ENCODE measurements around the gene INSM1.

INSM1 gene

DNA sequence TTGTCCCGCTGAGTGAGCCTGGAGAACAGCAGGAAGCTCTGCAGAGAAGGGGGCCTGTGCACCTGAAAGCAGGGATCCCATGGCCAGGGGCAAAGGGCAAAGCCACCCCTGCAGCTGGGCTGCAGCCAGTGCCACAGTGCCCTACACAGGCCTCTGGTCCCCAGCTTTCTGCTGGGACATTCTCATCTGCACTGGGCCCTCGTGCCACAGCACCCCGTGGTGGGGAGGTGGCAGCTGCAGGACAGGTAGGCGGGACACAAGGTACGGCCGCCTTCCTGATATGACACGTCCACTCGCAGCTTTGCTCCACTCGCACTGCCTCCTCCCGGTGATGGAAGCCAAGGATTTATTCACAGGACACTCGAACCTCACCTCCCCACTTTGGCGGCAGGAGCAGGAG lies 27.2 kb downstream of the INSM1 start:
- FAIRE-seq = no peak

DNA sequence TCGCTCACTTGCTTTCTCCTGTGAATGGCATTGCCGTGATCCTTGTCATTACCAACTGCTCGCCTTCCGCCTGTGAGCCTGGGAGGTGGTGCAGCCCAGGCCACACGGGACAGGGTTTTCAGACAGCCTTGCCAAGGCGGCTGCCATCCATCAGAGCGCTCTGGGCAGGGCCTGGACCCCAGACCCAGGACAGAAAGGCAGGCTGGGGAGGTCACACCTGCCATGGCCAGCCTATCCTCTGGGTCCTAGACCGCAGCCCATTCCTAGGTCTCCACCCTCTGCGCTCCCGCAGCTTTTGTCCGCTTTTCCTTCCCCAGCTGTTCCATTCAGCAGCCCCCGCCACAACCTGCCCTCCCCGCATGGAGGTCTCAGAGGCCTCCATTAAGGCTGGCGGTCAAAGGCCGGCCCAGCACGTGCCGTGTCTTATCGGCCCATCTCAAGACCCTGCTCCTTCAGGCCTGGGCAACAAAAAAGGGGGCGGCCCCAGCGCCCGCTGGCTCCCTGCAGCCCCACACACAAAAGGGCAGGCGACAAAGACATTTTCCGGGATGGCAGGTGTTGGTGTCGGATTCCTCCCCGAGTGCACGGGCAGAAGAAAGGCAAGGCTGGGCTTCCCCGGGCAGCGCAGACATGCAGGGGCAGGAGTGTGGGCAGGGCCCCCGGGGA lies 28.1 kb downstream of the INSM1 start:
- no peak for FAIRE-seq

DNA sequence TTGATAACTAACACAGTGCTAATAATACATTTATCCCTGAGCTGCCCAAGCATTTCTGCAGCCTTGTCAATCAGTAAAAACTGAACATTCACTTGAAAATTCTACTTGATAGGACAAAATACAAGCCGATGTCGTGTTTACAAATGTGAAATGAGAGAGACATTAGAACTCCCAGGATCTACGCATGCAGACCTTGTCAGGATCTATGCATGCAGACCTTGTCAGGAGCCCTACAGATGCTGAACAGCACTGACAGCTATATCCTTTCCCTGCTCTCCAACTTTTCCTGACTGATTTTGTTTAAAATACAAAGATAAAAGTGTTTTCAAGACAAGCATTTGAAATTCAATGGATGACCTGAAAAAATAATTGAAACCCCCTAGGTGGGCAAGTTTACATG lies 28.9 kb downstream of the INSM1 start:
- FAIRE-seq = no peak

DNA sequence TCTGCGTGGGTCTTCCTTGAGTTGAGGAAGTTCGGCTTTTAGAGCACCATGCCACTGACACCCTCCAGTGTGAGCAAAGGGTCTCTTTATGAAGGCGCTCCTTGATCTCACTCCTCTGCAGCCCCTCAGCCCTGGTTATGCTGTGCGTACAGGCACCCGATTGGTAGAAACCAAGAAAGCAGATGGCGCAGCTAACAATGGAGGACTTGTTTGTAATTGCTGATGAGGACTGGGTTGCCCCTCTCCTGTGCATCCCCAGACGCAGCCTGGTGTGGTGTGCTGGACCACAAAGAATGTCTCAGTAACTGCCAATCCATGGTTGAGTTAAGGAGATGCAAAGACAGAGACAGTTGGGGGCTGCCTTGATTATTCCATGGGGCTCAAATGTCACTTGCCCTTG lies 30.2 kb downstream of the INSM1 start:
- FAIRE-seq = no peak

DNA sequence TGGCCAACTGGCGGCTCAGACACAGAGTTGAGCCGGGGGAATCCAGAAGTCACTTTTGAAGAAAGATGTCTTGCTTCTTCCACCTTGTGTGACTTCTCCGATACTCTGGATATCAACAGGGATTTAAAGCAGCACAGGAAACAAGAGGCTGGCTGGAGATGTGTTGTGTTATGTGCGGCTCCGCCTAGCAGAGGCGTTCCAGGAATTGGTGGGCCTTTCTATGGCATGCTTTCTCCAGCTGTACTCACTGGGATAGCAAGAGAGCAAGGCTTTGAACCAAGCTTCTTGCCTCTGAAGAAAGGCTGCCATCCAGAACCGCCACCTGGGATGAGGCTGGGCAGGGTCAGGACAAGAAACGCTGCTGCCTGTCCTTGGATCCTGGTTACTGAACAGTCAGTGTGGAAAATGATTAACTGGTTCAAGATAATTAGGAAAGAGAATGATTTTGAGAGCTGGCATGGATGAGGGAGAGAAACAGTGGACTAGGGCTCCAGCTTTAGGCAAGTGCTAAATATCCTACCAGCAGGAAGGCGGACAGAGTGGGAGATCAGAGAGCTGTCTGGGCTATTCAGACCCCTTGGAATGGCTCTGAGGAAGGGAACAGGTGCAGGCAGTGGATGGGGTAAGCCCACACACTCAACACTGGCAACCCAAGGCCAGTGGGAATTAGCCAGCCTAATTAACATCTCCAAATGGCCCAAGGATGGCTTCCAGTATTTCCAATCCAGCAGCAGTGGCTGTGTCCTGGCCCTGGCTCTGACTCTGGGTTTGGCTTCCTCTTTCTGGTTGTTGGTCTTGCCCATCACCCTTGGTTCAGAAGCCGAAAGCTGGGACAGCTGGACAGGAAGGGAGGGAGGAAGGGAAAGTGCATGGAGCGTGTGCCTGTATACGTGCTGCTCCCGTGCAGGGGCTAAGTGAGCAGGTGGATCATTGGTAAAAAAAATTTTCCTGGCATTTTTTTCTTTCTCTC lies 31.9 kb downstream of the INSM1 start:
- no peak for FAIRE-seq

DNA sequence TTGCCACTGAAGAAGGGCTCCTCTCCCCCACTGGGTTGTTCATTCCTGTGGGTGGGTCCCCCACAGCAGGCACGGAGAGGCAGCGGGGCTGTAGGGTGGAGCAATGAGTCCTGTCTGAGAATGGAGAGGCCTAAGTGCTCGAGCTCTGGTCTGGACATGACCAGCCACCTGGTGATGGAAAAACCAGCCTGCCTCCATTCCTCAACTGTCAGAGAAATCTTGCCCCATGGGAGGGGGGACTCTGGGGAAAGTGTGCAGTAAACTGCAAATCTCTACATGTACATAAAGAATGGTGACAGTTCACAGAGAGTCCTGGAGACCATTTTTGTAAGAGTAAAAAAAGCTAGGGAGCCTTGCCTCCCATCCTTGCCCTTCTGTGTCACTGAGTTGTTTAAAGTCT lies 34.1 kb downstream of the INSM1 start:
- no peak for FAIRE-seq

DNA sequence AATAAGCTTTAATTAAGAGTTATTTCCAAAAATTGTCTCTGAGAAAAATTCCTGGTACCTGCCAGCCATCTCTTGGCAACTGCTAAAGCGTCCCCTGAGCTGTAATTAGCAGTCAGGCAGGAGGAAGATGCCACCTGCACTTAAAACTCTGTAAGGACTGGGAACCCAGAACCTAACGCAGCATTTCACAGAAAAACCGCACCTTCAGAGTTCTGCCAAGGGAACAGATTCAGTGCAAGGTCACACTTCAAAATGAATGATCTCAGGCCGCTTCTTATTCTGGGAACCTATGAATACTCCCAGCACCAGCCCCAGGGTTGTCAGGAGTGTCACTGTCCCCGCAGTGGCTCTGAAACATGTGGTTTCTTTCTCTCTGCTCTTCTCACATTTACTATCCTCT lies 36.7 kb downstream of the INSM1 start:
- FAIRE-seq = no peak

DNA sequence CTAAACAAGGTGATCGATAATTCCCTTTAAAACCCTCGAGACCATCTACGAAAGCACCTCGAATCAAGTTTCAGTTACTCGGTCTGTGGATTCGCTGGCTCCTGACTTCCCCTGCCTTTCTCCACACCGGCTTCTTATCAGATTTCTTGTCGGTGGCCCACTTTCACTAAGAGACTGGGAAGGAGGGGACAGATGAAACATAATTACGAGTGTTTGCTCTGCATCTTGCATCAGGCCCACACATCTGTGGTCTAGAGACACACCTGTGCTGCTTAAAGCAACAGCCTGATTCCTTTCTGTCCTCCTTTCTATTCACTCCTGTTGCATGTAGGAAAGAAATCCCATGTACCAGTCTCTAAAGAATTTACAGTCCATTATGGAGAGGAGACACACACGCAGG lies 37.7 kb downstream of the INSM1 start:
- no peak for FAIRE-seq

DNA sequence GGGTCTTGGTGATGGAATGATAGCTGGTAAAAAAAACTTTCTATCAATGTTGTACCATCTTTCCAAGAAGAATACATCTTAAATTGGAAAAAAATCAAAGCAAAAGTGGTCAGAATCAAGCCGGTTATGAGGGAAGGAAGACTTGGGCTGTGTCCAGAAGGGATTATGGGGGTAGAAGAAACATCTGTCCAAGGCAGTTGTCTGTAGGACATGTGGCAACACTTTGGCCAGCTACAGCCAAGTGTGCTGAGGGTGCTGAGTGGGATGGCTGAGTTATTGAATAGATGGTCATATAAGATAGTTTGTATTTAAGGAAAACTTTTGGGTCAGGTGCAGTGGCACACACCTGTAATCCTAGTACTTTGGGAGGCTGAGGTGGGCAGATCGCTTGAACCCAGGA lies 38.4 kb downstream of the INSM1 start:
- FAIRE-seq = no peak

DNA sequence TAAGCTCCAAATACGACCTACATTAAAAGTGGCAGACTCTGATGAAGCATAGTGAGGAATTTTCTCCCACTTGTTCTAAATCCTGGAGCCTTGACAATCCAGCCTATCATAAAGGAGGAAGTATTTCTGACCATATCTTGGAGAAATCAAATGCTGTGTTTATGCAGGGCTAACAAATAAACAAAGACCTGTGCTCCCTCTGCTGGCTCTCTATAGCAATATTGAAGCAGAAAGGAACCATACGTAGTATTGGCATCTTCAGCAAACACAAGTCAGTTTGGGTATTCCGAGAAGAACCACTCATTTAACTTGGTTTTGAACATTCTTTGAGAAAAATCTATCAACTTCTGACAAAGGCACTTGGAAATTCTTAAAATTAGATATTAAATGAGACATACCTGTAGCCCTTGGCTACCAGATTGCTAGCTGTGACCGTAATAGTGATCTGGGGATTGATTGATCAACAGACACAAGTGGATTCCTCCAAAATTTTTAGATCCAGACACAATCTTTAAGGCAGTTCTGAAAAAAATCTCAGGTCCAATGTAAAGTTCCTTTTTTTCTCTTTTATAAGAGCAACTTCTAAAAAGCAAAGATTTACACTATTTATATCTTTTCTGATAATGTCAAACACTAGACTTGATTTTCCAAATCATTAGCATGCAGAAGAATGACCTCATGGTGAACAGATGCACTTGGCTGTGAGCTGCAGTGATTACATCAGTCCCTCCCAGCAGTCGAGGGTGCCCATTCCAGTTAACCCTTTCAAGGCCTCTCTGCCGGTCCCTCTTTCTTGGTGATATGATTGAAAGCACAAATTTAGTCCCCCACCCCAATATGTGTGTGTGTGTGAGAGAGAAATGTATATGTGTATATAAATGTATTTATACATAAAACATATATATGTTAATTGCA lies 40.2 kb downstream of the INSM1 start:
- no peak for FAIRE-seq

DNA sequence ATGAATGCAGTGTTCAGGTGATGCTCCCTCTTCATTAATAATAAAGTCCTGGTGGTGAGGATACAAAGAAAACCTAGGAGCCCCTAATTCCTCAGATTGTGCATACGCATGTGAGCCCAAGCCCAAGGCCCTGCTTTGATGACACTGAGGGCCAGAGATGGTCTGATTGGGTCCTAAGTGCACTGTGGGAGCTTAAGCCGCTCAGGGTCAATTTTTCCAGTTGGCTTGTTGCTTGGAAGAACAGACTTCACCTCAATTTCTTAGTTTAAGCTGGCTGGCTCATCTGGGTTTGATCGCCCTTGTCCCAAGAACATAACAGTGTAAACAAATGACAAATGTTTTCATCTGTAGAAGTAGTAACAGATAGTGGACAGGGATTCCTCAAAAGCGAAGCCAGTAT lies 41.4 kb downstream of the INSM1 start:
- no peak for FAIRE-seq

DNA sequence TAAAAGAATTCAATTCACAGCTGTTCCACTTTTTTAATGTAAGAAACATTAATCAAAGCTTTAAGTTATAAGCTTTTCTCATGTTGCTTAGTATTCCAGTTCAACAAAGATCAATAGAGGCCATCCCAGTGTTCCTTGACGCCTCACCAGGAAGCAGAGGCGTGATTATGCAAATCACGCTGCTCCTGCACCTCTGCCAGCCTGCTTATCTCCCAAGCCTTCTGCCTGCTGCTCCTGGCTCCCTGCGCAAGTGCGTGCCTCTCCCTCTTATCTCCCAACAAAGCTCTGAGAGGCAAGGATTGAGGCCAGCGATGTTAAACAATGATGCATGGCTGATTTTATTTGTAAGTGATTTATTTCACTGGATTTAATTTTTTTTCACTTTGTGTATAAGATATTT lies 42.8 kb downstream of the INSM1 start:
- no peak for FAIRE-seq

DNA sequence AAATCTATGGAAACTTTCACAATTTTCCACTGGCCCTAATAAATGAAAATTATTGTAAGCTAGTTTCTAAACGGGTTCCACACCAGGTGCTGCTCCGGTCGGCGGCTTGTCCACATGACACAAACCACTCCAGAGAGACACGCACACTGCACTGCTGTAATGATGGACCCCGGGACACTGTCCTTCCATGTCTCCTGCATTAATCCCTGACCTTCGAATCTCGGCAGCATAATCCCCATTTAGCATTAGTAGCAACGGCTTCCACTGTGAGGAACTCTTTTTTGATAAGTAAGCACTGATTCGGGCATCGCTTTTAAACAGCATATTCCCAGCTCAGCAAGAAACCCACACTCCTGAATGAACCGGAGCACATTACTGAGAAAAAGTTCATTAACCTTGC lies 43.5 kb downstream of the INSM1 start:
- no peak for FAIRE-seq

DNA sequence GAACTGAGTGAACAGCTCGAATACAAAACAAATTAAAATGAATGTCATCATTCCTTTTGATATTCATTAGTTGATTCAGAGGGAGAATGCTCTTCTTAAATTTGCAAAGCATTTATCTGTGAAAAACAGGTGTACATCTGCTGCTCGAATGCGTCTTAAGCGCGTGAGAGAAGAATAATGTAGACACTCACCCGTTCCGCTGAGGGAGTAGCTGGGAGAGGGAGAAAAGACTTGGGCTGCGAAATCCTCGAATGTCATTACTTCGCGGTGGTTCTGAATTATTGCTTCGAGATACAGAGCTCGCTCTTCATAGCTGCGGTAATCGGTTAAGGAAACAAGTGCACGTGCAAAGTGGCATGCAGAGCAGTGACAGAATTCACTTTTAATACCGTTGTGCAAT lies 43.9 kb downstream of the INSM1 start:
- no peak for FAIRE-seq

DNA sequence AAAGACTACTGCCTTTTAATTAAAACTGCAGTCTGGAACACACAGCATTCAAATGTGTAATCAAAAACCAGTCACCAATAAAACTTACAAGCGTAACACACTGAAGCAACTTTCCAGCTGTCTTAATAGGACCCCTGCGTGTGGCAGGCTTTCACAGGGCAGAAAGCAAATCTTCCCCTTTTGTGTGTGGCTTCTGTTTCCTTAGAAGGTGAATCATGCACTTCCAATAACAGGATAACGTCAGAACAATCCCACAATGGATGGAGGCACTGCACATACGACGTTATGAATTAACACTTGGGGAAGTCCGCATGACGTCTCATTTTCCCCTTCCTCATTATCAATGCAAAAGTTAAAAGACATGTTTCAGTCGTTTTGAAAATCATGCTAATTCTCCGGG lies 44.8 kb downstream of the INSM1 start:
- no peak for FAIRE-seq

DNA sequence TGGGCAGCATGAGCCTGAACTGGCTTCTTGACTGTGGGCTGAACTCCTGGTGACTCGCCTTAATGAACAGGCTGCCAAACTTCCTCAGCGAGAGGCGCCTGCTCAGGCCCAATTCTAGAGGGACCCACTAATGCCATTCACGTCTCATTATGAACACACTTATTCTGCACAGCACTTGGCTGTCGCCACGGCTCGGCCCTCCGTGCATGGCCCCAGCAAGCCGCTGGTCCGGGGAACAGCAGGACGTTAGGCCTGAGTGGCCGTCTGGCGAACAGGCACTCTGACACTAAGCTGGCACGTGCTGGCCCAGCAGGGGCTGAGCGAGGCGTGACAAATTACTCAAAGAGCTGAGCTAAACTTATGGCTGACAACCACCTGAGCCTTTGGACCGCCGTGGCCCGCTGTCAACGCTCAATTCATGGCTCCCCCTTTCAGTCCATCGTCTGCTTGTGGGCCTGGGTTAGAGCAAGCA lies 45.9 kb downstream of the INSM1 start:
- FAIRE-seq = no peak

DNA sequence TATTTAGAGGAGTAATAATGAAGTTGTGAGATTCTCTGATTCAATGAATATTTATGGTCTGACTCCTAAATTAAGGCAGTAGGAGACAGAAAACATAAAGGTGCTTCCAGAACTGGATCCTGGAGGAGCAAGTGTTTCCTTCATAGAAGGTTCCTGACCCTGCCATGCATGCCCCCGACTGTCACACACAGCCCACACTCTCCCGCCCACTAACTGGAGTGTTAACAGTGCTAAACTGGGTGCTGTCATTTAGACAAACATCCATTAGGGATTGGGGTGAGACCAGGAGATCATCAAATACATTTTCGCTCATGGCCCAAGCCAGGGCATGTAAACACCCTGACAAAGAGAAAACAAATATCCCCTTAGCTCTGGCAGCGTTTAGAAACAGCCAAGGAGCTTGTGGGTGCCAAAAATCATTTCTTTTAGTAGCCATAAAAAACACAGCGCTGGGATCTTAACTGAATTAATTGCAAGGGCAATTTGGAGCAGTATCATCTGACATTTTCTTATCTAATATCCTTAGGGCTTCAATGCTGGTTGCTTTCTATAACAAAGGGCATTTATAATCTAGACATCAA lies 46.8 kb downstream of the INSM1 start:
- FAIRE-seq = no peak

DNA sequence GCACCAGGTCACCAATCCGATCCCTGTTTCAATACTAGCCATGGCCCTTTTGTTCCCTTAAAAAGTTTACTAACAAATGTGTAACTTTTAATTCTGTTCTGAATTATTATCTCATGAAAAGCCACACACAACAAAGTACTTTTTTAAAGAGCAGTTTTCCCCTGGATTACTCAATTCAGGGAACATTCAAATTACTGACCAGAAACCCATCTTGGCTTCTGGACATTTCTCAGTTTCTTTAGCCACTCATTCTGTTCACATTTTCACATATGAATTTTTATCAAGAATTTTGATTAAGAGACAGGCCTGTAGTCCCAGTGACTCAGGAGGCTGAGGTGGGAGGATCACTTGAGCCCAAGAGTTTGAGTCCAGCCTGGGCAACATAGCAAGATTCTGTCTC lies 47.4 kb downstream of the INSM1 start:
- no peak for FAIRE-seq

DNA sequence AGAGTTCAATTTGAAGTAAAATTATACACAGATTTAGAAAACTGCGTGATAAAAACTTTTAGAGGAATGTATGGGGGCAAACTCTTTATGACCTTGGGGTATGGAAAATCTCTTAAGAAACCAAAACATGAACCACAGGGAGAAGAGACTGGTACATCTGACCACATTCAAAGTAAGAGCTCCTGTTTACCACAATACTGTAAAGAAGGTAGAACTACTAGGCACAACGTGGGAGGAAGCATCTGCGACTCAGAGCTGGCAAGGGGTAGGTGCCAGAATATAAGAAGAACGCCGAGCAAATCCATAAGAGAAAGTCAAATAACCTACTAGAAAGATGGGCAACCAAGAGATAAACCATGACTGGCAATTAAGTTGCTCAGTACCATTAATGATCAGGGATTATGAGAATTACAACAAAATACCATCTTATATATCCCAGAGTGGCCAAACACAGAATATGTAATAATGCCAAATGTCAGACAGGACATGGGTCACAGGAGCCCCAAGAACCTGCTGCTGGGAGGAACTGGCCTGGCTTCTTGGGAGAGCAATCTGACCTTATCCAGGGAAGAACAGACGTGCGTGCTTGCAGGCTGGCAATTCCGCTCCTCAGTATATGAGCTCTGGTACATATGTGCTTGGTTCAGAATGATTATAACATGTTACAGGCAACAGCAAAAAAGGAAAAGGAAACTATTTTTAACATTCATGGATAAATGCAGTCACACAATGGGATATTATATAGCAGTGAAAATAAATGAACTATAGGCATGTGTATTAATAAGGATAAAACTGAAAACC lies 50.2 kb downstream of the INSM1 start:
- FAIRE-seq = no peak
